BLaER1 (cell line): ENCODE data around the gene PDHX.
A peak's percentile ranks its signal among the peaks of the same experiment; 100 is the strongest.
"Not testable (repeated sequence)": the region's sequence is repeated elsewhere in the genome, so short reads cannot be mapped to it uniquely, and the experiment has no call there.

Source experiments
- H3K27ac ChIP-seq: shearing (Covaris generic); formaldehyde crosslinking; 2 replicates; pipeline ENCODE4 v1.8.1; 2022
- H3K27me3 ChIP-seq: shearing (Covaris generic); formaldehyde crosslinking; 2 replicates; pipeline ENCODE4 v1.8.1; 2022
- H3K36me3 ChIP-seq: shearing (Covaris generic); formaldehyde crosslinking; 2 replicates; pipeline ENCODE4 v1.8.1; 2022
- H3K4me1 ChIP-seq: shearing (Covaris generic); formaldehyde crosslinking; 2 replicates; pipeline ENCODE4 v1.8.1; 2022
- H3K4me2 ChIP-seq: shearing (Covaris generic); formaldehyde crosslinking; 2 replicates; pipeline ENCODE4 v1.8.1; 2022
- H3K4me3 ChIP-seq: shearing (Covaris generic); formaldehyde crosslinking; 2 replicates; pipeline ENCODE4 v1.8.1; 2022
- H3K9ac ChIP-seq: shearing (Covaris generic); formaldehyde crosslinking; 2 replicates; pipeline ENCODE4 v1.8.1; 2022
- H3K9me3 ChIP-seq: shearing (Covaris generic); formaldehyde crosslinking; 2 replicates; pipeline ENCODE4 v1.8.1; 2022
- H4K20me1 ChIP-seq: shearing (Covaris generic); formaldehyde crosslinking; 2 replicates; pipeline ENCODE4 v1.8.1; 2022
- Cebpa-rat ChIP-seq: shearing (Covaris generic); IDR thresholded peaks from 2 replicates; pipeline ENCODE4 v1.8.1; 2022

Gene PDHX

GRCh38 chr11:34909415-34909814, 7.0 kb upstream of the PDHX start:
- Histone ChIP-seq H3K4me2 (peak overlapping the region; percentile 80), H3K9ac (peak overlapping the region; percentile 51; the same call in 1 of the 2 replicates)
- no peak for TF ChIP-seq Cebpa-rat

GRCh38 chr11:34909955-34910354, 6.5 kb upstream of the PDHX start:
- Histone ChIP-seq H3K9me3 (peaks cover 40% of the 10 kb centered on the region), H3K36me3 (peaks cover 42% of the 10 kb centered on the region), H4K20me1 (peaks cover 24% of the 10 kb centered on the region), H3K4me1 (peaks cover 58% of the 10 kb centered on the region), H3K27ac (peak overlapping the region; percentile 63; the same call in 1 of the 2 replicates), H3K4me3 (no peak overlapping the region), H3K27me3 (no peaks in the 10 kb centered on the region), H3K4me2 (peak overlapping the region; percentile 80), H3K9ac (no peak overlapping the region)
- peak; percentile 80 for TF ChIP-seq Cebpa-rat

More at GRCh38 chr11:34909415-34909814, 7.0 kb upstream of the PDHX start:
- no peaks in the 10 kb centered on the region for H3K27me3 ChIP-seq
- H3K4me3 ChIP-seq = no peak overlapping the region
- H4K20me1 ChIP-seq = peaks cover 24% of the 10 kb centered on the region
- H3K36me3 ChIP-seq = peaks cover 42% of the 10 kb centered on the region
- peaks cover 57% of the 10 kb centered on the region for H3K4me1 ChIP-seq
- peak overlapping the region; percentile 63 for H3K27ac ChIP-seq
- H3K9me3 ChIP-seq = peaks cover 42% of the 10 kb centered on the region

GRCh38 chr11:34910817-34911216, 5.6 kb upstream of the PDHX start:
- peaks cover 35% of the 10 kb centered on the region for H3K36me3 ChIP-seq
- no peak overlapping the region for H3K27ac ChIP-seq
- peaks cover 24% of the 10 kb centered on the region for H4K20me1 ChIP-seq
- no peaks in the 10 kb centered on the region for H3K27me3 ChIP-seq
- H3K4me3 ChIP-seq = no peak overlapping the region
- H3K9ac ChIP-seq = no peak overlapping the region
- H3K9me3 ChIP-seq = peaks cover 32% of the 10 kb centered on the region
- peak overlapping the region; percentile 80 for H3K4me2 ChIP-seq
- peaks cover 61% of the 10 kb centered on the region for H3K4me1 ChIP-seq
- TF ChIP-seq Cebpa-rat = no peak

- Histone ChIP-seq H3K4me2 (peak overlapping the region; percentile 80), H3K9ac (no peak overlapping the region), H3K4me3 (no peak overlapping the region), H3K9me3 (peaks cover 23% of the 10 kb centered on the region), H3K4me1 (peaks cover 61% of the 10 kb centered on the region), H4K20me1 (peaks cover 24% of the 10 kb centered on the region), H3K27ac (no peak overlapping the region), H3K27me3 (no peaks in the 10 kb centered on the region), H3K36me3 (peaks cover 26% of the 10 kb centered on the region)
- no peak for TF ChIP-seq Cebpa-rat
Observed at GRCh38 chr11:34911676-34912075, 4.7 kb upstream of the PDHX start.

GRCh38 chr11:34913556-34913955, 2.9 kb upstream of the PDHX start:
- not testable (repeated sequence) for H3K27me3 ChIP-seq, H3K4me2 ChIP-seq, H3K9ac ChIP-seq, H3K27ac ChIP-seq, H3K4me3 ChIP-seq
- Histone ChIP-seq H3K9me3 (peaks cover 16% of the 10 kb centered on the region; the same call in 1 of the 2 replicates), H3K4me1 (peaks cover 69% of the 10 kb centered on the region), H3K36me3 (peaks cover 20% of the 10 kb centered on the region), H4K20me1 (peaks cover 22% of the 10 kb centered on the region)

GRCh38 chr11:34915136-34916014, 1.0 kb upstream of the PDHX start:
- Histone ChIP-seq H3K4me3 (peak overlapping the region; percentile 85), H3K27me3 (no peaks in the 10 kb centered on the region), H3K27ac (peak overlapping the region; percentile 98), H3K9ac (peak overlapping the region; percentile 98), H4K20me1 (peaks cover 14% of the 10 kb centered on the region; the same call in 1 of the 2 replicates), H3K9me3 (peaks cover 16% of the 10 kb centered on the region; the same call in 1 of the 2 replicates), H3K36me3 (peaks cover 26% of the 10 kb centered on the region), H3K4me2 (peak overlapping the region; percentile 84), H3K4me1 (peaks cover 51% of the 10 kb centered on the region)
- no peak for TF ChIP-seq Cebpa-rat

- Histone ChIP-seq H3K4me2 (peak overlapping the region; percentile 89), H3K36me3 (peaks cover 26% of the 10 kb centered on the region), H3K27ac (peak overlapping the region; percentile 98), H4K20me1 (peaks cover 19% of the 10 kb centered on the region; the same call in 1 of the 2 replicates), H3K27me3 (no peaks in the 10 kb centered on the region), H3K9me3 (peaks cover 16% of the 10 kb centered on the region; the same call in 1 of the 2 replicates), H3K4me3 (peak overlapping the region; percentile 85), H3K4me1 (peaks cover 35% of the 10 kb centered on the region), H3K9ac (peak overlapping the region; percentile 98)
- no peak for TF ChIP-seq Cebpa-rat
Observed at GRCh38 chr11:34916843-34917770, 689 bp downstream of the PDHX start.

GRCh38 chr11:34921156-34921555, 4.7 kb downstream of the PDHX start:
- no peak overlapping the region for H3K4me3 ChIP-seq
- no peak overlapping the region for H3K9ac ChIP-seq
- peaks cover 27% of the 10 kb centered on the region for H3K4me1 ChIP-seq
- H3K27me3 ChIP-seq = no peaks in the 10 kb centered on the region
- peaks cover 58% of the 10 kb centered on the region for H4K20me1 ChIP-seq
- TF ChIP-seq Cebpa-rat = no peak
- no peak overlapping the region for H3K4me2 ChIP-seq
- H3K27ac ChIP-seq = no peak overlapping the region
- peaks cover 6% of the 10 kb centered on the region; the same call in 1 of the 2 replicates for H3K36me3 ChIP-seq
- no peaks in the 10 kb centered on the region for H3K9me3 ChIP-seq

GRCh38 chr11:34924714-34925113, 8.3 kb downstream of the PDHX start:
- H3K36me3 ChIP-seq = peaks cover 7% of the 10 kb centered on the region; the same call in 1 of the 2 replicates
- peaks cover 81% of the 10 kb centered on the region for H4K20me1 ChIP-seq
- no peak overlapping the region; the same call in 1 of the 2 replicates for H3K9ac ChIP-seq

More at GRCh38 chr11:34924714-34925113, 8.3 kb downstream of the PDHX start:
- no peaks in the 10 kb centered on the region for H3K27me3 ChIP-seq
- no peak overlapping the region for H3K4me3 ChIP-seq
- no peak for TF ChIP-seq Cebpa-rat
- H3K4me2 ChIP-seq = peak overlapping the region; percentile 39; the same call in 1 of the 2 replicates
- H3K9me3 ChIP-seq = no peaks in the 10 kb centered on the region
- H3K4me1 ChIP-seq = peaks cover 10% of the 10 kb centered on the region
- H3K27ac ChIP-seq = no peak overlapping the region
